Transverse colon (tissue), 4 donors: Measurements from ENCODE around the gene PLXND1.

Source experiments
- CTCF ChIP-seq, 5 experiments: fragments of 200-600 bp in 3 of 5; fragments of 450-650 bp in 2 of 5; sonication (generic) in 3 of 5; IDR thresholded peaks; 1 replicate in 2 of 5; 2 replicates in 3 of 5; pipeline ENCODE4 v1.5.1; 2016 to 2017; ENCODE audit warnings: antibody characterized with exemption in 5 of 5, inconsistent platforms in 3 of 5, mild to moderate bottlenecking in 2 of 5, moderate library complexity in 1 of 5
- EP300 ChIP-seq: sonication (generic); formaldehyde crosslinking; IDR thresholded peaks from one replicate; pipeline ENCODE4 v1.6.1; 2017; ENCODE audit warnings: antibody characterized with exemption, low read depth
- POLR2A ChIP-seq: fragments of 450-650 bp; IDR thresholded peaks from one replicate; pipeline ENCODE4 v1.6.1; 2016; ENCODE audit warnings: antibody characterized with exemption, mild to moderate bottlenecking, moderate library complexity
- POLR2AphosphoS5 ChIP-seq, 3 donors: sonication (generic); formaldehyde crosslinking; IDR thresholded peaks; one replicate each; pipeline ENCODE4 v1.6.1; 2016; ENCODE audit warnings: antibody characterized with exemption in 3 of 3

GRCh38 chr3:129519896-129520715 is 86.4 kb downstream of the PLXND1 start:
- TF ChIP-seq POLR2AphosphoS5 (IDR thresholded peaks at IDR 0.05) (no peak), CTCF (IDR thresholded peaks at IDR 0.05) (no peak), EP300 (no peak), POLR2A (no peak)
